K562 (cell line): ENCODE data around the gene OTOP3. TPM values are rescaled to one million over a fixed set of nuclear protein-coding genes. Genes with fewer than 3 reads are reported as not detected.

Source experiments
- ATF1 ChIP-seq, 2 experiments: fragments of 450-650 bp in 1 of 2; IDR thresholded peaks; 2 replicates each; pipeline ENCODE4 v1.6.1; 2016; ENCODE audit warnings: missing compliant biosample characterization in 1 of 2, missing genetic modification characterization in 1 of 2
- CREB3 ChIP-seq: fragments of 450-650 bp; conservative IDR thresholded peaks from 2 replicates; pipeline ENCODE4 v1.6.1; 2016; ENCODE audit warnings: missing genetic modification characterization, low read depth, mild to moderate bottlenecking, missing compliant biosample characterization, moderate library complexity
- HDGF ChIP-seq: fragments of 450-650 bp; IDR thresholded peaks from 2 replicates; pipeline ENCODE4 v1.6.1; 2016
- JUN ChIP-seq, 2 experiments: sonication (generic) in 1 of 2; formaldehyde crosslinking in 1 of 2; IDR thresholded peaks; 2 replicates each; pipeline versions ENCODE4 v1.6.1 to v1.8.0; 2012 to 2022; ENCODE audit warnings: borderline replicate concordance in 2 of 2, mild to moderate bottlenecking in 2 of 2, improper control_type of control experiment in 1 of 2, low read depth in 1 of 2, low read length in 1 of 2, missing genetic modification reagents in 1 of 2
- KHSRP ChIP-seq: fragments of 450-650 bp; IDR thresholded peaks from 2 replicates; pipeline ENCODE4 v1.6.1; 2017
- PYGO2 ChIP-seq: fragments of 450-650 bp; IDR thresholded peaks from 2 replicates; pipeline ENCODE4 v1.6.1; 2016; ENCODE audit warnings: mild to moderate bottlenecking, missing genetic modification characterization, moderate library complexity, missing compliant biosample characterization
- SMAD4 ChIP-seq: fragments of 250-450 bp; sonication (Bioruptor Pico); conservative IDR thresholded peaks from 2 replicates; pipeline ENCODE4 v1.8.0; 2021; ENCODE audit warnings: inconsistent platforms, mild to moderate bottlenecking, moderate library complexity
- TARDBP ChIP-seq: fragments of 450-650 bp; IDR thresholded peaks from 2 replicates; pipeline ENCODE4 v1.6.1; 2016
- TCF15 ChIP-seq: fragments of 250-450 bp; sonication (Bioruptor Pico); IDR thresholded peaks from 2 replicates; pipeline ENCODE4 v1.8.0; 2022; ENCODE audit warnings: moderate library complexity, mild to moderate bottlenecking, inconsistent platforms
- XRCC4 ChIP-seq: IDR thresholded peaks from one replicate; pipeline ENCODE4 v1.6.1; 2011; ENCODE audit not compliant: insufficient read depth, insufficient read length; ENCODE audit errors: extremely low read depth
- ZNF239 ChIP-seq: fragments of 250-450 bp; sonication (Bioruptor Pico); IDR thresholded peaks from 2 replicates; pipeline ENCODE4 v1.4.0; 2020; ENCODE audit warnings: mild to moderate bottlenecking
- ZNF408 ChIP-seq: fragments of 250-450 bp; sonication (Bioruptor Pico); IDR thresholded peaks from 2 replicates; pipeline ENCODE4 v1.4.0; 2020; ENCODE audit warnings: low read depth, mild to moderate bottlenecking, moderate library complexity
- ZNF586 ChIP-seq: fragments of 450-650 bp; formaldehyde crosslinking; conservative IDR thresholded peaks from 2 replicates; pipeline ENCODE4 v1.4.0; 2020; ENCODE audit warnings: mild to moderate bottlenecking, moderate library complexity
- polyA plus RNA-seq, 8 experiments: library from polyadenylated mRNA; depleted of rRNA in 4 of 8; stranded (reverse) in 5 of 8; unstranded in 3 of 8; fragments of >200 nt; fragmentation: Nextera tagmentation in 2 of 8; fragmentation: Illumina TruSeq in 1 of 8; extraction: Ambion mirVana in 2 of 8; extraction: Trizol in 1 of 8; gene quantifications; 2 replicates each; pipeline versions ENCODE4 v1.2.1 to v1.2.3, GENCODE V29; 2011 to 2014; ENCODE audit warnings: inconsistent platforms in 1 of 8, missing spikeins in 1 of 8
- total RNA-seq, 7 experiments: library from RNA; depleted of rRNA in 6 of 7; stranded (reverse); fragments of >200 nt in 6 of 7; fragmentation: Illumina TruSeq in 2 of 7; extraction: Trizol in 2 of 7; gene quantifications; 2 replicates each; pipeline versions ENCODE4 v1.2.1 to v1.2.3, GENCODE V29; 2011 to 2021; ENCODE audit warnings: low replicate concordance in 1 of 7
- TF ChIP-seq, protein P1 (sequence below): fragments of 250-450 bp; sonication (Bioruptor Pico); IDR thresholded peaks from 2 replicates; pipeline ENCODE4 v1.8.0; 2022; ENCODE audit warnings: inconsistent platforms
- TF ChIP-seq, protein P2 (sequence below): sonication (generic); formaldehyde crosslinking; IDR thresholded peaks from 2 replicates; pipeline ENCODE4 v1.8.0; 2023; ENCODE audit warnings: missing genetic modification reagents, mild to moderate bottlenecking, borderline replicate concordance

The OTOP3 gene
- total and polyA plus RNA-seq, 9 of the 15 experiments (the other 6 are each of a cell fraction or from before 2014, with no cell fraction given): not detected

- no peak for TF ChIP-seq TCF15
- TF ChIP-seq ZNF408 (CRISPR knock-in tag): no peak
- no peak for TF ChIP-seq JUN (IDR thresholded peaks at IDR 0.05; ENCODE audit: borderline replicate concordance, low read depth, low read length)
- TF ChIP-seq JUN (CRISPR knock-in tag; IDR thresholded peaks at IDR 0.05; ENCODE audit: borderline replicate concordance): no peak
- TF ChIP-seq PYGO2 (tag): no peak
- TF ChIP-seq SMAD4 (CRISPR knock-in tag): no peak
- 0 out of 2 replicates have a peak, but pooled peaks have one; percentile 7 for TF ChIP-seq ATF1 (CRISPR knock-in tag; IDR thresholded peaks at IDR 0.05)
- no peak for TF ChIP-seq ATF1 (tag; IDR thresholded peaks at IDR 0.05)
- no peak for TF ChIP-seq CREB3 (tag)
- no peak for TF ChIP-seq XRCC4
- peak; percentile 27; the same call in 1 of the 2 replicates for TF ChIP-seq TARDBP
- TF ChIP-seq, protein P1, sequence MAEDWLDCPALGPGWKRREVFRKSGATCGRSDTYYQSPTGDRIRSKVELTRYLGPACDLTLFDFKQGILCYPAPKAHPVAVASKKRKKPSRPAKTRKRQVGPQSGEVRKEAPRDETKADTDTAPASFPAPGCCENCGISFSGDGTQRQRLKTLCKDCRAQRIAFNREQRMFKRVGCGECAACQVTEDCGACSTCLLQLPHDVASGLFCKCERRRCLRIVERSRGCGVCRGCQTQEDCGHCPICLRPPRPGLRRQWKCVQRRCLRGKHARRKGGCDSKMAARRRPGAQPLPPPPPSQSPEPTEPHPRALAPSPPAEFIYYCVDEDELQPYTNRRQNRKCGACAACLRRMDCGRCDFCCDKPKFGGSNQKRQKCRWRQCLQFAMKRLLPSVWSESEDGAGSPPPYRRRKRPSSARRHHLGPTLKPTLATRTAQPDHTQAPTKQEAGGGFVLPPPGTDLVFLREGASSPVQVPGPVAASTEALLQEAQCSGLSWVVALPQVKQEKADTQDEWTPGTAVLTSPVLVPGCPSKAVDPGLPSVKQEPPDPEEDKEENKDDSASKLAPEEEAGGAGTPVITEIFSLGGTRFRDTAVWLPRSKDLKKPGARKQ (CRISPR knock-in tag): no peak
- TF ChIP-seq HDGF: no peak
- no peak for TF ChIP-seq KHSRP
- TF ChIP-seq ZNF239 (CRISPR knock-in tag): no peak
- TF ChIP-seq, protein P2, sequence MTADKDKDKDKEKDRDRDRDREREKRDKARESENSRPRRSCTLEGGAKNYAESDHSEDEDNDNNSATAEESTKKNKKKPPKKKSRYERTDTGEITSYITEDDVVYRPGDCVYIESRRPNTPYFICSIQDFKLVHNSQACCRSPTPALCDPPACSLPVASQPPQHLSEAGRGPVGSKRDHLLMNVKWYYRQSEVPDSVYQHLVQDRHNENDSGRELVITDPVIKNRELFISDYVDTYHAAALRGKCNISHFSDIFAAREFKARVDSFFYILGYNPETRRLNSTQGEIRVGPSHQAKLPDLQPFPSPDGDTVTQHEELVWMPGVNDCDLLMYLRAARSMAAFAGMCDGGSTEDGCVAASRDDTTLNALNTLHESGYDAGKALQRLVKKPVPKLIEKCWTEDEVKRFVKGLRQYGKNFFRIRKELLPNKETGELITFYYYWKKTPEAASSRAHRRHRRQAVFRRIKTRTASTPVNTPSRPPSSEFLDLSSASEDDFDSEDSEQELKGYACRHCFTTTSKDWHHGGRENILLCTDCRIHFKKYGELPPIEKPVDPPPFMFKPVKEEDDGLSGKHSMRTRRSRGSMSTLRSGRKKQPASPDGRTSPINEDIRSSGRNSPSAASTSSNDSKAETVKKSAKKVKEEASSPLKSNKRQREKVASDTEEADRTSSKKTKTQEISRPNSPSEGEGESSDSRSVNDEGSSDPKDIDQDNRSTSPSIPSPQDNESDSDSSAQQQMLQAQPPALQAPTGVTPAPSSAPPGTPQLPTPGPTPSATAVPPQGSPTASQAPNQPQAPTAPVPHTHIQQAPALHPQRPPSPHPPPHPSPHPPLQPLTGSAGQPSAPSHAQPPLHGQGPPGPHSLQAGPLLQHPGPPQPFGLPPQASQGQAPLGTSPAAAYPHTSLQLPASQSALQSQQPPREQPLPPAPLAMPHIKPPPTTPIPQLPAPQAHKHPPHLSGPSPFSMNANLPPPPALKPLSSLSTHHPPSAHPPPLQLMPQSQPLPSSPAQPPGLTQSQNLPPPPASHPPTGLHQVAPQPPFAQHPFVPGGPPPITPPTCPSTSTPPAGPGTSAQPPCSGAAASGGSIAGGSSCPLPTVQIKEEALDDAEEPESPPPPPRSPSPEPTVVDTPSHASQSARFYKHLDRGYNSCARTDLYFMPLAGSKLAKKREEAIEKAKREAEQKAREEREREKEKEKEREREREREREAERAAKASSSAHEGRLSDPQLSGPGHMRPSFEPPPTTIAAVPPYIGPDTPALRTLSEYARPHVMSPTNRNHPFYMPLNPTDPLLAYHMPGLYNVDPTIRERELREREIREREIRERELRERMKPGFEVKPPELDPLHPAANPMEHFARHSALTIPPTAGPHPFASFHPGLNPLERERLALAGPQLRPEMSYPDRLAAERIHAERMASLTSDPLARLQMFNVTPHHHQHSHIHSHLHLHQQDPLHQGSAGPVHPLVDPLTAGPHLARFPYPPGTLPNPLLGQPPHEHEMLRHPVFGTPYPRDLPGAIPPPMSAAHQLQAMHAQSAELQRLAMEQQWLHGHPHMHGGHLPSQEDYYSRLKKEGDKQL: no peak
- no peak for TF ChIP-seq ZNF586 (CRISPR knock-in tag)
Measured at GRCh38 chr17:74987909-74988711, 52.4 kb downstream of the OTOP3 start (continued).
